Nephron (organoid): ENCODE results near the gene YBEY.

ENCODE experiments used
- H3K27ac Mint-ChIP-seq, 3 experiments: 2 replicates each; pipeline ENCODE4 v1.8.0; 2020; ENCODE audit warnings: mixed read lengths in 3 of 3, mild to moderate bottlenecking in 2 of 3, moderate library complexity in 1 of 3
- H3K27me3 Mint-ChIP-seq: 2 replicates; pipeline ENCODE4 v1.8.0; 2021; ENCODE audit warnings: low read depth, mild to moderate bottlenecking, moderate library complexity, mixed read lengths
- H3K36me3 Mint-ChIP-seq: 2 replicates; pipeline ENCODE4 v1.8.0; 2020; ENCODE audit warnings: low read depth, mixed read lengths
- H3K4me1 Mint-ChIP-seq: 2 replicates; pipeline ENCODE4 v1.8.0; 2020; ENCODE audit warnings: mixed read lengths
- H3K4me3 Mint-ChIP-seq, 3 experiments: 2 replicates each; pipeline ENCODE4 v1.8.0; 2020; ENCODE audit warnings: mild to moderate bottlenecking in 3 of 3, mixed read lengths in 3 of 3, moderate library complexity in 2 of 3
- H3K9me3 Mint-ChIP-seq: 2 replicates; pipeline ENCODE4 v1.8.0; 2020; ENCODE audit warnings: mixed read lengths
- CTCF ChIP-seq, 3 experiments: fragments of 200-600 bp; sonication (generic); IDR thresholded peaks; one replicate each; pipeline ENCODE4 v1.5.0; 2021; ENCODE audit warnings: antibody characterized with exemption in 3 of 3; ENCODE audit not compliant: unreplicated experiment in 3 of 3

Gene YBEY

GRCh38 chr21:46344219-46344915 is 58.2 kb downstream of the YBEY start:
- no peaks in the 10 kb centered on the region for H3K27me3 Mint-ChIP-seq
- no peaks in the 10 kb centered on the region for H3K9me3 Mint-ChIP-seq
- no peak overlapping the region for H3K4me3 Mint-ChIP-seq
- no peak overlapping the region for H3K27ac Mint-ChIP-seq
- no peaks in the 10 kb centered on the region for H3K4me1 Mint-ChIP-seq
- peaks cover 57% of the 10 kb centered on the region for H3K36me3 Mint-ChIP-seq
- TF ChIP-seq CTCF (IDR thresholded peaks at IDR 0.05; ENCODE audit: unreplicated experiment in 3 of 3): no peak

- no peaks in the 10 kb centered on the region for H3K9me3 Mint-ChIP-seq
- no peak overlapping the region for H3K27ac Mint-ChIP-seq
- H3K4me1 Mint-ChIP-seq: no peaks in the 10 kb centered on the region
- H3K4me3 Mint-ChIP-seq: no peak overlapping the region
- peaks cover 53% of the 10 kb centered on the region for H3K36me3 Mint-ChIP-seq
- no peaks in the 10 kb centered on the region for H3K27me3 Mint-ChIP-seq
- no peak for TF ChIP-seq CTCF (IDR thresholded peaks at IDR 0.05; ENCODE audit: unreplicated experiment in 3 of 3)
Measured at GRCh38 chr21:46345861-46346260, 59.7 kb downstream of the YBEY start.

GRCh38 chr21:46346296-46347202 is 60.4 kb downstream of the YBEY start:
- TF ChIP-seq CTCF (IDR thresholded peaks at IDR 0.05; ENCODE audit: unreplicated experiment in 3 of 3): no peak
- H3K27me3 Mint-ChIP-seq: no peaks in the 10 kb centered on the region
- peaks cover 53% of the 10 kb centered on the region for H3K36me3 Mint-ChIP-seq
- no peaks in the 10 kb centered on the region for H3K4me1 Mint-ChIP-seq
- H3K27ac Mint-ChIP-seq: no peak overlapping the region
- no peaks in the 10 kb centered on the region for H3K9me3 Mint-ChIP-seq
- H3K4me3 Mint-ChIP-seq: no peak overlapping the region

- no peaks in the 10 kb centered on the region for H3K9me3 Mint-ChIP-seq
- H3K27me3 Mint-ChIP-seq: no peaks in the 10 kb centered on the region
- no peak for TF ChIP-seq CTCF (IDR thresholded peaks at IDR 0.05; ENCODE audit: unreplicated experiment in 3 of 3)
- H3K4me3 Mint-ChIP-seq: no peak overlapping the region
- H3K4me1 Mint-ChIP-seq: no peaks in the 10 kb centered on the region
- H3K27ac Mint-ChIP-seq: no peak overlapping the region
- peaks cover 53% of the 10 kb centered on the region for H3K36me3 Mint-ChIP-seq
Measured at GRCh38 chr21:46347203-46347550, 61.0 kb downstream of the YBEY start.
